ENCODE measurements around the gene SCTR. TPM values are rescaled to one million over a fixed set of nuclear protein-coding genes. Genes with fewer than 3 reads are reported as not detected.

The SCTR gene
- total RNA-seq, 4 donors from 2014 or later = 0.81 TPM; not detected in 3

GRCh38 chr2:119426801-119427395 is 97.4 kb downstream of the SCTR start:
- WGBS, 2 donors (ENCODE audit: low coverage in 1 of 2) = 67% methylated on average over 10 of the region's 12 CpGs; no CpG with 5 or more reads in 1 of the 2 donors

GRCh38 chr2:119426396-119426675 is 97.9 kb downstream of the SCTR start:
- TF ChIP-seq CTCF (IDR thresholded peaks at IDR 0.05) (no peak), POLR2AphosphoS5 (IDR thresholded peaks at IDR 0.05) (no peak)
- ATAC-seq = no peak
- no peaks in the 10 kb centered on the region for H3K9me3 ChIP-seq
- H3K4me3 ChIP-seq = no peak overlapping the region
- no peaks in the 10 kb centered on the region for H3K27me3 ChIP-seq
- no peaks in the 10 kb centered on the region for H3K36me3 ChIP-seq
- 30 to 73% methylated on average over 2 to 5 of the region's 5 CpGs for WGBS, 2 donors (ENCODE audit: low coverage in 1 of 2)
- peaks cover 0 to 5% (median 0%) of the 10 kb centered on the region in 3 donors for H3K4me1 ChIP-seq
- H3K27ac ChIP-seq = no peak overlapping the region

More at GRCh38 chr2:119426801-119427395, 97.4 kb downstream of the SCTR start:
- H3K27ac ChIP-seq = no peak overlapping the region
- no peak overlapping the region for H3K4me3 ChIP-seq
- no peaks in the 10 kb centered on the region for H3K27me3 ChIP-seq
- ATAC-seq = peak; percentile 37
- TF ChIP-seq EP300 (IDR thresholded peaks at IDR 0.05) (no peak), POLR2A (IDR thresholded peaks at IDR 0.05) (no peak), CTCF (IDR thresholded peaks at IDR 0.05) (no peak), POLR2AphosphoS5 (IDR thresholded peaks at IDR 0.05) (no peak)
- H3K36me3 ChIP-seq = no peaks in the 10 kb centered on the region
- H3K4me1 ChIP-seq = peaks cover 0 to 10% (median under 1%) of the 10 kb centered on the region in 3 donors
- no peaks in the 10 kb centered on the region for H3K9me3 ChIP-seq

GRCh38 chr2:119425620-119426395 is 98.5 kb downstream of the SCTR start:
- no peak for TF ChIP-seq POLR2AphosphoS5 (IDR thresholded peaks at IDR 0.05)
- TF ChIP-seq CTCF (IDR thresholded peaks at IDR 0.05) = no peak
- TF ChIP-seq POLR2A (IDR thresholded peaks at IDR 0.05) = no peak
- no peak for TF ChIP-seq EP300 (IDR thresholded peaks at IDR 0.05)

GRCh38 chr2:119425119-119425405 is 99.2 kb downstream of the SCTR start:
- H3K27me3 ChIP-seq = no peaks in the 10 kb centered on the region
- H3K4me3 ChIP-seq = no peak overlapping the region
- no peak overlapping the region for H3K27ac ChIP-seq
- WGBS, 2 donors (ENCODE audit: low coverage in 1 of 2) = 100% methylated on average over 1 of the region's 1 CpG; no CpG with 5 or more reads in 1 of the 2 donors
- H3K9me3 ChIP-seq = no peaks in the 10 kb centered on the region
- no peak for TF ChIP-seq EP300 (IDR thresholded peaks at IDR 0.05)
- TF ChIP-seq CTCF (IDR thresholded peaks at IDR 0.05) = no peak
- no peak for TF ChIP-seq POLR2A (IDR thresholded peaks at IDR 0.05)
- no peak for TF ChIP-seq POLR2AphosphoS5 (IDR thresholded peaks at IDR 0.05)
- no peaks in the 10 kb centered on the region for H3K36me3 ChIP-seq
- no peaks in the 10 kb centered on the region for H3K4me1 ChIP-seq
- no peak for ATAC-seq

More at GRCh38 chr2:119425620-119426395, 98.5 kb downstream of the SCTR start:
- H3K4me3 ChIP-seq = no peak overlapping the region
- no peaks in the 10 kb centered on the region for H3K27me3 ChIP-seq
- no peaks in the 10 kb centered on the region for H3K9me3 ChIP-seq
- WGBS, 2 donors (ENCODE audit: low coverage in 1 of 2) = 69 to 74% methylated on average over 4 to 5 of the region's 7 CpGs
- no peaks in the 10 kb centered on the region for H3K36me3 ChIP-seq
- no peak for ATAC-seq
- H3K4me1 ChIP-seq = no peaks in the 10 kb centered on the region
- H3K27ac ChIP-seq = no peak overlapping the region
